SK-N-MC (cell line): ENCODE data around the gene RGPD3.
"Not testable (repeated sequence)": the region's sequence is repeated elsewhere in the genome, so short reads cannot be mapped to it uniquely, and the experiment has no call there.

Source experiments
- FOXP2 ChIP-seq: optimal IDR thresholded peaks from 2 replicates; pipeline ENCODE3; 2011; ENCODE audit warnings: mild to moderate bottlenecking, moderate library complexity; ENCODE audit not compliant: insufficient read depth; ENCODE audit errors: extremely low read length, control extremely low read depth
- POLR2AphosphoS5 ChIP-seq: IDR thresholded peaks from 2 replicates; pipeline ENCODE4 v1.6.1; 2012; ENCODE audit warnings: mild to moderate bottlenecking, low read depth, low read length, borderline replicate concordance

DNA sequence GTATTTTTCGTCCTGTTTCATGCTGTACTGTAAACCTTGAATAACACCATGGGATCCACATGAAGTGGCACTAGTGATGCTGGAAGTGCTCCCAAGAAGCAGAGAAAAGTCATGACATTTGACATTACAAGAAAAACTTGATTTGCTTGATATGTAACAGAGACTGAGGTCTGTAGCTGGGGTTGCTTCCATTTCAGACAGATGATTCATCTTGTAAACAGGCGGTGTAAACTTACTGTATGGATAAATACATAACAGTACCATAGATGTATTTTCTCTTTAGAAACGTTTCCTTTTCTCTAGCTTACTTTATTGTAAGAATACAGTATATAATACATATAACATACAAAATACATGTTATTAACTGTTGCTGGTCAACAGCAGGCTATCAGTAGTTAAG is 88.6 kb downstream of the RGPD3 start:
- not testable (repeated sequence) for TF ChIP-seq FOXP2, POLR2AphosphoS5
